Measurements from ENCODE around the gene GRIK4. TPM values are rescaled to one million over a fixed set of nuclear protein-coding genes. Genes with fewer than 3 reads are reported as not detected.

GRIK4 gene
- total RNA-seq, 4 donors from 2014 or later: under 0.01 to 0.69 (median 0.25) TPM

- no peak overlapping the region for H3K27ac ChIP-seq
- ATAC-seq: no peak
Measured at GRCh38 chr11:120810251-120810650, 298.7 kb downstream of the GRIK4 start.

GRCh38 chr11:120811199-120811598, 299.7 kb downstream of the GRIK4 start:
- H3K9me3 ChIP-seq: no peaks in the 10 kb centered on the region
- no peaks in the 10 kb centered on the region for H3K4me1 ChIP-seq
- no peaks in the 10 kb centered on the region for H3K36me3 ChIP-seq
- no peak for TF ChIP-seq CTCF (IDR thresholded peaks at IDR 0.05)
- TF ChIP-seq POLR2A (IDR thresholded peaks at IDR 0.05): no peak
- no peak for TF ChIP-seq EP300 (IDR thresholded peaks at IDR 0.05)
- no peak for TF ChIP-seq POLR2AphosphoS5 (IDR thresholded peaks at IDR 0.05)
- H3K27ac ChIP-seq: no peak overlapping the region
- peaks cover 39% of the 10 kb centered on the region for H3K27me3 ChIP-seq
- H3K4me3 ChIP-seq: no peak overlapping the region
- 91 to 97% methylated on average over 5 of the region's 5 CpGs for WGBS, 2 donors (ENCODE audit: low coverage in 1 of 2)
- ATAC-seq: no peak

More at GRCh38 chr11:120810251-120810650, 298.7 kb downstream of the GRIK4 start:
- no peaks in the 10 kb centered on the region for H3K4me1 ChIP-seq
- 72 to 79% methylated on average over 2 of the region's 2 CpGs for WGBS, 2 donors (ENCODE audit: low coverage in 1 of 2)
- H3K27me3 ChIP-seq: peaks cover 38% of the 10 kb centered on the region
- H3K9me3 ChIP-seq: no peaks in the 10 kb centered on the region
- no peaks in the 10 kb centered on the region for H3K36me3 ChIP-seq
- TF ChIP-seq POLR2AphosphoS5 (IDR thresholded peaks at IDR 0.05) (no peak), CTCF (IDR thresholded peaks at IDR 0.05) (no peak)
- H3K4me3 ChIP-seq: no peak overlapping the region

DNA sequence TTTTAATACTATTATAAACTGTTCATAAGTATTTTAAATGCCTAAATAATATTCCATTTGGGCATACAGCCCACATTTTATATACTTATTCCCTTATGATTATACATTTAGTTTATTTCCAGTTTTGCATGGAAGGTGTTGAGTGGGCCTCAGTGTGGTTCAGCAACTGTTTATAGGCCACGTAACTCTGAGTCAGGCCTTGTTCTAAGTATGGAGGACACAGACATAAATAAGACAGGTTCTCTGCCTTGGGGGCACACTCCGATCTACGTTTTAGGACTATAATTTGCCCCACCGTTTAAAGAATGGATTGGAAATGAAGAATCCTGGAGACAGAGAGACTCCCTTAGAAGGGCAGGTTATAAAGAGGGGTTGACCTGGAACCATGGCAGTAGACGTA, 300.2 kb downstream of the GRIK4 start:
- H3K4me3 ChIP-seq: no peak overlapping the region
- H3K27me3 ChIP-seq: peaks cover 43% of the 10 kb centered on the region
- 82 to 89% methylated on average over 5 of the region's 5 CpGs for WGBS, 2 donors (ENCODE audit: low coverage in 1 of 2)
- no peak for ATAC-seq
- no peak overlapping the region for H3K27ac ChIP-seq
- TF ChIP-seq POLR2AphosphoS5 (IDR thresholded peaks at IDR 0.05) (no peak), POLR2A (IDR thresholded peaks at IDR 0.05) (no peak), CTCF (IDR thresholded peaks at IDR 0.05) (no peak), EP300 (IDR thresholded peaks at IDR 0.05) (no peak)
- H3K4me1 ChIP-seq: no peaks in the 10 kb centered on the region
- no peaks in the 10 kb centered on the region for H3K36me3 ChIP-seq
- no peaks in the 10 kb centered on the region for H3K9me3 ChIP-seq

GRCh38 chr11:120814531-120815318, 303.2 kb downstream of the GRIK4 start:
- Histone ChIP-seq H3K4me3 (no peak overlapping the region), H3K4me1 (no peaks in the 10 kb centered on the region), H3K27ac (no peak overlapping the region), H3K9me3 (no peaks in the 10 kb centered on the region), H3K36me3 (no peaks in the 10 kb centered on the region), H3K27me3 (peaks cover 29% of the 10 kb centered on the region)
- ATAC-seq: no peak
- WGBS, 2 donors (ENCODE audit: low coverage in 1 of 2): 80 to 84% methylated on average over 13 to 17 of the region's 21 CpGs
- TF ChIP-seq EP300 (IDR thresholded peaks at IDR 0.05) (no peak), POLR2AphosphoS5 (IDR thresholded peaks at IDR 0.05) (no peak)

DNA sequence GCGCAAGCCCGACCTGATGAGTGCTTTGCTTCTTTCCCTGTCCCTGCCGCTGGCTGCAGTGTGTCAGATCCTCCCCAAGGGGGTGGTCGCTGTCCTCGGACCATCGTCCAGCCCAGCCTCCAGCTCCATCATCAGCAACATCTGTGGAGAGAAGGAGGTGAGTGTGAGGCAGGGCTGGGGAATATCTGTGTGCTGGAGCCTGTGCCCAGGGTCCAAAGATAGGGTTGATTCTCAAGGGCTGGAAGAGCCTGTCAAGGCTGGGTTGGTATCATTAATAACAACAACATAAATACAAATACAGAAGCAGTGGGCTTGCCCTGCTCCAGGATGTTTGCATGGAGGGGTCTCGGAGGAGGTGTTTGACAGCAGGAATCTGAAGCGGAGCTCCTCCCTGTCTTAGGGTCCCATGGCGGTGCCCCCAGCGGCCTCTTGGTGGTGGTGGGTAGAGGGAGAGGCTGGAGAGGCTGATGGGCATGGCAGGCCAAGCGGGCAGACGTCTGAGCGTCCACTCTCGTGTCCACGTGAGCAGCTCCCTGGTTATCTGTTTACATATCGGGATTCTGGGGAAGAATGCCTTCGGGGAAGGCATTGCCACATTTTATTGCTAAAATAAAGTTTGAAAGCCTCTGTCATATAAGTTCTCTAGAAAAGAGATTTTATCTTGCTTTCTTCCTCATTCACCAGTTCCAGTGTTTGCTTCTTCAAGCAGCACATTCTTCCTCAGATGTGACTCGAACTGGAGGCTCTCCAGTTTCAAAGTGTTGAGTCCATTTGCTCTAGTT, 304.0 kb downstream of the GRIK4 start:
- 69 to 71% methylated on average over 6 to 11 of the region's 18 CpGs for WGBS, 2 donors (ENCODE audit: low coverage in 1 of 2)
- H3K27me3 ChIP-seq: peaks cover 33% of the 10 kb centered on the region
- H3K4me3 ChIP-seq: no peak overlapping the region
- no peak for TF ChIP-seq POLR2AphosphoS5 (IDR thresholded peaks at IDR 0.05)
- TF ChIP-seq EP300 (IDR thresholded peaks at IDR 0.05): no peak
- no peak for TF ChIP-seq POLR2A (IDR thresholded peaks at IDR 0.05)
- TF ChIP-seq CTCF (IDR thresholded peaks at IDR 0.05): no peak
- H3K9me3 ChIP-seq: no peaks in the 10 kb centered on the region
- no peak for ATAC-seq
- H3K27ac ChIP-seq: no peak overlapping the region
- H3K36me3 ChIP-seq: no peaks in the 10 kb centered on the region
- H3K4me1 ChIP-seq: no peaks in the 10 kb centered on the region
